Femur (tissue), 1 donor: Measurements from ENCODE around the gene COG2.
"Not testable (repeated sequence)": the region's sequence is repeated elsewhere in the genome, so short reads cannot be mapped to it uniquely, and the experiment has no call there.

ENCODE experiments used
- DNase-seq: peaks from one replicate; pipeline ENCODE4 v3.0.0-alpha.2; 2017

The COG2 gene

DNA sequence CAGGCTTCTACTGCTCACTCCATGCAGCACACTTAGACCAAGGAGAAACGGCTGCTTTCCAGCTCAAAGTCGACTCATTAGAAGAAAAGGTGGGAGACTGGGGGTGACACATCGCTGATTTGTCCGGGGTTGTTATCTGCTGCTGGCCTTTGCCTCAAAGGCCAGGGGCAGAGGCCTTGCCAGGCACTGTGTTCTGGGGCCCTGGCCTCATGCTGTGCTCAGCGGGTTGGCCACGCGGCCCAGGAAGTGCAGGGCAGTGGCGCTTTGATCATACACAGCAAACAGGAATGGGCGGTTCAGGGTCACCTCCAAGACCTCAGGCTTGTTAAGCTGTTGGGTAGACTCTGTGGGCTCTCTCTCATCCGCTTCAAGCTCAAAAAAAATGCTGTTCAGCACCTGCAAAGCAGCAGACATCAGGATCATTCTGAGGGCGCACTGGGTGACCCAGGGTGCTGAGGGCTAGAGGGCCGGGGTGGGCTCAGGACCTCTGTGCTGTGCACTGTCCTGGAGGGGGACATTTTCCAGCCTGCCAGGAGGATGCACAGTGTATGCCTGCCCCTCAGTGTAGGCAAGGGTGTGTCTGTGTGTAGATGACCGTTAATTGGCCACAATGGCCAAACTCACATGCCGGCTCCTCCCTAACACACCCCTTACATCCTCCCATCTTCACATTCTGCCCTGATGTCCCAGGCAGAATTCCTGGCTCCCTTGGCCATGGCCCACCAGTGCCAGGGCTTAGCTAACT is 60.8 kb downstream of the COG2 start:
- DNase-seq, result no peak

DNA sequence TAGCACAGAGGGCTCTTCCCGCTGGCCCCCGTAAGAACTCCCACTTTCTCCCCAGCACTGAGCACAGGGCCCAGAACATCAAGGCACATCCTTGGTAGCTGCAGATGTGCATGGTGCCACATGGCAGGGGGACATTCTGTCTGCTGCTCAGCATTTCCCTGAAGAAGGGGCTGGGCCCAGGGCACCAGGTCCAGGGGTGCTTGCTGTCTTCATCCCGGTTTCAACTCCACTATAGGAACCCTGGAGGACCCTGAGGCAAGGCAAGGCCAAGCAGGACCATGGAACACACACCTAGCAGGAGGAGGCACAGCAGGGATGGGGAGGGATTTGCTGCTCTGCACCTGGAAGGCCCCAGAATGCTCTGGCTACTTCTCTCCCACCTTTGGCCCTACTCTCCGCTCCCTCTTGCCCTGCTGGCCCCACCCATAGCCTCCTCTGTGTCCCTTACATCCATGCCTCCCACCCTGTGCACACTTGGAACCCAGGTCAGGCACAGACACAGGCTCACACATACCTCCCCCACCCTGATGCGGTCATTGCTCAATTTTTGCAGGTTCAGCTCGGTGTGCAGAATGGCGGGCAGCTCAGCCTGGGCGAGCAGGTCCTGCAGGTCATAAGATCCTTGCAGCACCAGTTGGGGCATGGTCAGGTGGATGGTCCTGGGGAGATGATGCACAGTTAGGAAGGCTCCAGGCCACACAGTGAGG is 61.6 kb downstream of the COG2 start:
- no peak for DNase-seq

DNA sequence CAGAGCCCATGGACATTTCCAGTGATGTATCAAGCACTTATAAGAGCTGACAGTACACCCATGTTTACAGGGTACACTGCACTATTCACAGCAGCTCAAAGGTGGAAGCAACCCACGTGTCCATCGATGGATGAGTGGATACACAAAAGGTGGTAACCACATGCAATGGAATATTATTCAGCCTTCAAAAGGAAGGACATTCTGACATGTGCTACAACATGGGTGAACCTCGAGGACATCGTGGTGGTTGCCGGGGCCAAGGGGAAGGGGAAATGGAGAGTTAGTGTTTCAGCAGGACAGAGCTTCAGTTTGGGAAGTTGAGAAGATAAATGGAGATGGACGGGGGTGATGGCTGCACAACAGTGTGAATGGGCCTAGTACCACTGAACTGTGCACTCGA is 62.5 kb downstream of the COG2 start:
- DNase-seq, result no peak

DNA sequence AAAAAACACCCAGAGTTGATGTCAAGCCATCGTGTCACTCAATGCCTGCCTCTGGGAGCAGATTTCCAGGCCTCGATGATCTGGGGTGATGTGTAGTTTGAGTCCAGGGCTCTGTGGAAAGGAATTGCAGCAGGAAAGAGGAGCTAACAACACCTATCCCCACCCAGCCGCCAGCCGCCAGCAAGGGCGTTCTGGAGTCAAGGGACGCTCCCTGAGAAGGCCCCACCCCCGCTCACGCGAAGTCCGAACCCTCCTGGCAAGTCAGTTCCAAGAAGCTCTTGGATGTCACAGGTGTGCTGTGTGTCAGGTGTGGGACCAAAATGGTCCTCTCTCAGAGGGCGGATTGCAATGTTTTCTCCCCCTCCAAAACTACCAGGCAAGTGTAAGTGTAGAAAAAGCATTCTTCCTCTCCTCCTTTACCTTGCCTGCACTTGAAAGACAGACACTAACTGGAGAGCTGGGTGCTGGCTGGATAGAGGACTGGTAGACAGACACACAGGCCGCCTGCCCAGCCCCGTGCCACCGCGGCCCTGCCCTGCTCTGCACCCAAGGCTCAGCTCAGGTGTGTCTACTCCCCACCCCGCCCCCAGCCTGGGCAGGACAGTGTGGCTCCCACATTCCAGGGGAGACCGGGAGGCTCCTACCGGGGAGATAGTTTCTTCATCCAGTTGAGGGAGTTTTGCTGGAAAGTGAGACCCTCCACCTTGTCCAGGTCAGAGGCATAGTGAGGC is 63.2 kb downstream of the COG2 start:
- no peak for DNase-seq

DNA sequence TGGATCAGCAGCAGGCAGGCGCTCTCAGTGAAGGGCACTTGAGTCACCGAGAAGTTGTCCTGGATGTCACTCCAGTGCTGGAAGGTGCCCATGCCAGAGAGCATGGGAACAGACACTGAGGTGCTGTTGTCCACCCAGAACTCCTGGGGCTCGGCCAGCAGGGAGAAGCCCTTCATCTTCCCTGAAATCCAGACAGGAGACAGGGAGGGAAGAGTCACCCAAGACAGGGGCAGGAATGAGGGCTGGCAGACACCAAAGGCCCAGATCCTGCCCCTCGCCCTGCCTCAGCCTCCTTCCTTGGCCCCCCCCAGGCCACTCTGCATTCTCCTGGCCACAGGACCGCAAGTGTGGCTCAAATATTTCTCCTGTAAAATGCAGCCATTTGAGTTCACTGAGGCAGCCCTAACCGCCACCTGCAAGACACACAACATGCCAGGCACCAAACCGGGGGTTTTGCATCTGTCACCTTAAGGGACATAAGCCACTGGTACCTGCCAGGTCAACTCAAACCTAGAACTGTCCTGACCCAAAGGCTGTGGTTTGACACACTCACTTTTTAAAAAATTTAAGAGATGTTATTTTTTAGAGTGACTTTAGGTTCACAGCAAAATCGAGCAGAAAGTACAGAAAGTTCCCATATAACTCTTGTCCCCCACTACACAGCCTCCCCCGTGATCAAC is 63.9 kb downstream of the COG2 start:
- DNase-seq, result no peak

DNA sequence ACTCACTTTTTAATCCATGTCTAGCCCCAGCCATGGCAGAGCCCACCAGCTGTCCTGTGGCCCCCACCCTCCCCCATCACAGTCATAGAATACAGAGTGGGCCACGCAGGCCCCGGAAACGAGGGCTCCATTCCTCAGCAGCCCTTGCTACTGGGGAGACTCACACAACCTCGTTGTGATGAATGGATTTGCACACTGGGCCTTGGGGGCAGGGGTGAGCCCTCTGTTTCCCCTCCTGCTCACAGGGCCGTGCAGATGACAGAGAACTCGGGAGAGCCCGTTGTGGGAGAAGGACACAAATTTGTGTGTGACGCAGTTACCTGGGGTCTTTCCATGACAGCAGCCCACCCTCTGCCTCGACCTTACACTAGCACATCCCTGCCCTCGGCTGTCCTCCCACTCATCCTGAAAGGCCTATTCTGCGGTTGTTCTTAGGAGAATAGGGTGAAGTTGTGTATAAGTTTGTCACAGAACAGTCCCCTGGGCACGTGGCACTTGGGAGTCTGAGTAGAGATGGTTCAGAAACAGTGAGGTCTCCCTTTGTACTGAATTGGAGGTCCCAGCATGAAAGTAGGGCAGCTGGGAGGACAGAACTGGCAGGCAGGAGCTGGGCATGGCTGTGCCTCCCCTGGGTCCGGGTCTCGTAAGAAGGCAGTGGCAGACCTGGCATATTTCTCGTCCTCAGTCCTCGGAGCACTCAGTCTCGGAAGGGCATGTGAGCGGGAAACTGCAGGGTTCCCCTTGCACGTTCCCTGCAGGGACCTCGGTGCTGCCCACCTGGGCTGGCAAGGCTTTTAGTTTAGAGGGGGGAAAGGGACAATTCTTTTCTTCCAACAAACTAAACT is 64.8 kb downstream of the COG2 start:
- no peak for DNase-seq

DNA sequence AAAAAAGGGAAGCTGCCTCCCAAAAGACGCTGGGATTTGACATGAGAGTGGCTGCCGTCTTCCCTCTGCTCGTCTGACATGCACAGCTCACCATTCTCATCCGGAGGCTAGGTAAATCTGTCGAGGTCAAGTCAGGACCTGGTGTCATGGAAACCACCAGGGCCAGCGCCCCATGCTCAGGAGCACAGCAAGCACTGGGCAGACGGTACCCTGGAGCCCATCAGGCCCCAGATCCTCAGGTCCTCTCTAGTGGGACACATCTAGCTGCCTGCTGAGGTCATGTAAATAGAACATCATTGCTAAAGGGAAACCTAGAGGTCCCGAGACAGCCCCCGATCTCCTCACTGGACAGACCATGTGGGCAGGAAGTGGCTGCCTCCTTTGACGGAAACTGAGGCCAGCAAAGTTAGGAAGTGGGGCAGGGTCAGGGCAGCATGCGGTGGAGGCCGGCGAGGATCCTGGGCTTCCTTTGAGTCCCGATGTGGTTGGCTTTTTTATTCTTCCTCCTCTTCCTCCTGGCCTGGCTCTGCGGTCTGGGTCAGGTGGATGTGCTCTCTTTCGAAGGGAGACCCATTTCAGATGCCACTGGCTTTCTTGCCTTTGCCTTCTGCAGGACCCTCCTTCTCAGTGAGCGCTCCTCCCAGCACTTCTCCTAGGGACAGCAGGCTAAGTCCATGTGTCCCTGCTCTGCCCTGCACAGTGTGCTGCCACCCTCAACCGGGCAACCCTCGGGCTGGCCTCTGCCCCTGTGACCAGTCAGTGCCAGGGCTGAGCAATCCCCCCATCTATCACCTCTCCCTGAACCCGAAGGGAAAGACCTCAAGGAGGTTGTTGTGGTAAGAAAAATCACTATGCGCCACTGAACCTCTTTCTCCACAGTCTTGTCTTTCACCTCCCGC is 65.7 kb downstream of the COG2 start:
- DNase-seq, result no peak

DNA sequence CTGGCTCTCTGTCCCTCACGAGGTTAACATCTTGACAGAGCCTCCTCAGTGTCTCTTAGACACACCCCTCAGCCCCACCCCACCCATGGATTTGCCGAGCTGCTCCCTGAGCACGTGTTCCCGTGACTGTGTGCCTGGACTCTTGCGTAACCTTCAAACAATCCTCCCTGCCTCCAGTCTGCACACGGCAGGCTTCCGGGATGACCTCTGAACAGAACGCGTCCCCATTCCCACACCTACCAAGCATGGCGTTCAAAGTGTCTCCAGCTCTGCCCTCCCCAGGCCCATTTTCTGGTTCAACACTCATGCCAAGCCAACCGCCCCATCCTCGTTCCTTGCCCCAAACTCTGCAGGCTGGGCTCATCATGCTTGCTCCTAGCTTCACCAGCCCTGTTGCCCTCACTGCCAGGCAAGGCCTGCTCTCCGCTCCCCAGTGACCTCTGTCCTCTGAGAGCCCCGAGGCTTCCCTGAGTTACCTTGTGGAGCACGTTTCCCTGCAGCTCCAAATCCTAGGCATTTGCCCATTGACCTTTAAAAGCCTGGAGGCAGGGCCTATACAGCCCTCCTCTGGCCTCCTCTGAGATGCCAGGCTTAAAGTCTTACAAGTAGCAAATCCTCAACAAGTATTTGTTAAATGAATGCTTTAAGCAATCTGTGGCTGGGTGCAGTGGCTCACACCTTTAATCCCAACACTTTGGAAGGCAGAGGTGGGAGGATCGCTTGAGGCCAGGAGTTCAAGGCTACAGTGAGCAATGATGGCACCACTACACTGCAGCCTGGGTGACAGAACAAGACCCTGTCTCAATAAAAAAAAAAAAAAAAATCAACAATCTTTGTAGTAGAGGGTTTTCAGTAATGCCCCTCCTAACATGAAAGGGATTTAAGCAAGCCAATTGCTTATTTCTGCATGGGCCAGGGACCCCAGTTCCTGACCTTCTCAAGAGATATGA is 66.6 kb downstream of the COG2 start:
- no peak for DNase-seq

DNA sequence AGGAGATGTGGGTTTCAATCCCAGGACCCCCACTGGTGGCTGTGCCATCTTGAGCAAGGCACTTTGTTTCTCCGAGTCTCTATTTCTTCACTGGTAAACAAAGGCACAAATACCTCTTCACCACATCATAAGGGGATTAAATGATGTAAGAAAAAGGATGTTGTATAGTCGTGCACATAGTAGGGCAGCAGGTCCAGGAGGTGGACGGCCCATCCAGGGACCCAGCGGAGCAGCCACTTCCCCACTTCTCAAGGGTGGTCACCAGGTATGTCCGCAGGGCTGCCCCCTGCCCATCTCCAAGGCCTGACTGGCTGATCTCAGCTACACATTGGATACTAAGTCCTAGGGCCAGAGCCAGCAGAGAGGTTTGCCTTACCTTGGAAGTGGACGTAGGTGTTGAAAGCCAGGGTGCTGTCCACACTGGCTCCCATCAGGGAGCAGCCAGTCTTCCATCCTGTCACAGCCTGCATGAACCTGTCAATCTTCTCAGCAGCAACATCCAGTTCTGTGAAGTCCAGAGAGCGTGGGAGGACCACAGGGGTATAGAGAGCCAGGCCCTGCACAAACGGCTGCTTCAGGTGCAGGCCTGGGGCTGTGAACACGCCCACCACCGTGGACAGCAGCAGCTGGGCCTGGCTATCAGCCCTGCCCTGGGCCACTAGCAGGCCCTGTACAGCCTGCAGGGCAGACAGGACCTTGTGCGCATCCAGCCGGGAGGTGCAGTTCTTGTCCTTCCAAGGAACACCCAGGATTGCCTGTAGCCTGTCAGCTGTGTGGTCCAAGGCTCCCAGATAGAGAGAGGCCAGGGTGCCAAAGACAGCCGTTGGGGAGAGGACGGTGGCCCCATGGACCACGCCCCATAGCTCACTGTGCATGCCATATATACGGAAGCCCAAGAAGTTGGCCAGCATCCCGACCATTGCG is 67.6 kb downstream of the COG2 start:
- DNase-seq, result no peak

DNA sequence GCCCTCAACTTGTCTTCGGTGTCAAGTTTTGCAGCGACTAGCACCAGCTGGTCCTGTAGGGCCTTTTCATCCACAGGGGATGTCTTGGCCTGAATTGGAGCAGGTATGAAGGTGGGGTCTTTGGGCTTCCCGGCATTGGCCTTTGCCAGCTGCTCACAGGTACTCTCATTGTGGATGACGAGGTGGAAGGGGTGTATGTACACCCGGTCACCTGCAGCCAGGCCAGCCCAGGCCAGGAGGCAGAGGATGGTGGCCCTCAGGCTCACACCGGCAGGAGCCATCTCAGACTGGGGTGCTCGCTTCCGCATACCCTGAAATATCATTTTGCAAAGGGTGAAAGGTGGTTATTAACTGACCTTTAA is 68.2 kb downstream of the COG2 start:
- no peak for DNase-seq

DNA sequence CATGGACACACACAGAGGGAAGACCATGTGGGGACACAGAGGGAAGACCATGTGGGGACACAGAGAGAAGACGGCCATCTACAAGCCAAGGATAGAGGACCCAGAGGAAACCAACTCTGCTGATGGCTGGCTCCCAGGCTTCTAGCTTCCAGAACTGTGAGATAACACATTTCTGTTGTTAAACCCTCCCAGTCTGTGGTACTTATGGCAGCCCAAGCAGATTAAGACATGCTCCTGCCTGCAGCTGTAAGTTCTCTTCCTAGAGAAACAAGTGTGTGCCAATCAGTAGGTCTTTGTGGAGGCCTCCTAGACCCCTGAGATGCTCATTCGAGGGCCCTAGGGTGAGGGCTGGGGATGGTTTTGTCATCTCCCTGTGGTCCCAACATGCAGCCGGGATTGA is 69.0 kb downstream of the COG2 start:
- DNase-seq, result no peak

DNA sequence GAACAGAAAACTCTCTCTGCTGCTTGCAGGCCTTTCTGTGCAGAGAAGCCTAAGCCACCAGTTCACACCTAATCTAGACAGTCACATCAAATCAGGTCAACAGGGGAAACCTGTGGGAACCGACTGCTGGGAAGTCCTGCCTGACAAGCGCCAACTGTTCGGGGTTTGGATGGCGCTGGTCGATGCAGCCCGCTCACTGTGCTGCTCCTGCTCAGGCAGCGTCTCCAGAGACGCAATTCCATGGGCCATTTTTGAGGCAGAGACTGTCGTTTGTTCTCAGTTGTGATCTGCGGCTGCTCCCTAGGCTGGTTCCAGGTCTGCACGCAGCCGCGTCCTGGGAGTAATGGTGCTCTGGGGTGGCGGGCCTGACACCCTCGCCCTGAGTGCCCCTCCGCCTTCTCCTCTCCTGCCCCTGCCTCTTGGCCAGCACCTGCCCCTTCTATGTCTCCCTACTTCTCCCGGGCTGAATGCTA is 70.2 kb downstream of the COG2 start:
- DNase-seq, result no peak

DNA sequence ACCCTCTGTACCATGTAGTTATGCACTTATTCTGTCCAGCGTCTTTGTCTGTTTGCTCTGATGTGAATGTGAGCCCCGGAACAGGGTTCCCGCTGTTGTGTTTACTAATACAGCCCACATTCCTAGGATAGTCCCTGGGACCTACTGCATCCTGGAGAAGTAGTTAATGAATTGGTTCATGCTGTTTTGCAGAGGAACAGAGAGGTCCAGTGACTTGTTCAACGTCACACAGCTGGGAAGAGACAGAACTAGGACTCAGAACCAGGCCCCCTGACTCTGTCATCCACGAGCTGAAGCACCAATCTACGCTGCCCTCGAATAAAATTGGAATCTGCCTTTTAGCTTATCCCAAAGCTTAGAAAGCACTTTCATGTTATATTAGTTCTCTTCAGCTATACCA is 70.9 kb downstream of the COG2 start:
- DNase-seq, result no peak

DNA sequence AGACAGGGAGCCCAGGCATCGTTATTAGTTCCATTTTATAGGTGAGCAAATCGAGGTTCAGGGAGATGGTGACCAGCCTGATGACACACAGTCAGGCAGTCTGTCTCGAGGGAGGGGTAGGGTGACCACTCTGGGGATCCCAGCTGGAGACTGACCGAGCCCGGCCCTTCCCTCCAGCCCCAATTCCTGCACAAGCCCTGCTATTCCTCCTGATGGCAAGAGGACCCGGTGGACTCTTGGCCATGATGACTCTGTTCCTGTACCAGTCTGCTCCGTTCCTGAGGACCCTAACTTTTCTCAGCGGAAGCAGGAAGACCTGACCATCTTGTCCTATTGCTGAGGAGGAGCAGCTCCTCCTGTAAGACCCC is 71.2 kb downstream of the COG2 start:
- DNase-seq, result no peak

DNA sequence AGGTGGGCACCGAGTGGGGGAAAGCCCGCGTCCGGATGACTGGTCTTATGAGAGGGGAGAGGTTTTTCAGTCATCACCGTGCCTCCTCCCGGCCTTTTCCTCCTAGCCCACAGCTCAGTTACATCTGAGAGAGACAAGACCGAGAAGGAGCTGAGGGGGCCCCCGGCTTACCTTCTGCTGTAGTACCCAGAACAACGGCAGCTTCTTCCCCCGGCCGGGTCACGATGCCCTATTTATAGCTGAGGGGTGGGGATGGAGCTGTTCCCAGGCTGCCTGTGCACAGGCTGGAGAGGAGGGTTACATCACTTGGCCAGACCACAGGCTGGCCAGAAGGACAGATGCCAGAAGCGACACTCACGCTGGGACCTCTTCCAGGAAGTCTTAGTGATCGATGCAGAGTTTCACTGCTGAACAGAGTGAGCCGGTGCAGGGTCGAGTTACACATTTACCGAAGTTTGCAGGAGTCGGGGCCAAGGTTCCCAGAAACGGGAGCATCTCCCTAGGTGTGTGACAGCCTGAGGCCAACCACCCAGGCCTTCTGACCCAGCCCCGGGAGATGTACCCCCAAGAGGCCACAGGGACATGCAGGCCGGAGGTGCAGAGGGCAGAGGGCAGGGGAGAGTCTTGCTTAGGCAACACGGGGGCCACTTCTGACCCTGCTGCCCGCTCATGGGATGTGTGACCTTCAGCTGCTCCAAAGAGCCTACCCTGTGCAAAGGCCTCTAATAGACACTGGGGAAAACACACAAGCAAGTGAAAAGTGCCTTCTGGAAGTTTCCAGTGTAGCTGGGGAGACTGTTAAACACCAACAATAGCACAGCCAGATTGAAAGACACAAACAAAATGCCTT is 71.9 kb downstream of the COG2 start, which contains the start of gene AGT:
TSS of gene AGT (minus strand) at position 208 of the 850 bp plus-strand sequence. CDS start 3,299 bp downstream, outside the sequence.
- peak; percentile 92 for DNase-seq

DNA sequence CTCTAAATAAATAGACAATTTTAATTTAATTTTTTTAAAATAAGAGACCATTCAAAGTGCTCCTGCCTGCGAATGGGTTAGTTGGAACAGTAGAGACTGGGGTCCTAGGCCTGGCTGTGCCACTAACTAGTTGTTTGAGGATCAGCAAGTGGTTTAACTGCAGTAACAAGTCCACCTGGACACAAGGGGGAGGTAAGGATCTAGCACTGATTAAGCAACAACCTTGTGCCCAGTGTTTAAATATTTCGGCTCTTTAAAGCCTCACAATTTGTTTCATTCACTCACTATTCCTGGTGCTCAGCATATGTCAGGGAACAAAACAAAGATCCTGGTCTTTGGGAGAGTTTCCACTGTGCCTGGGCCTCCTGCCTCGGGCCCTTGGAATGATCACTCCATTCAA is 73.2 kb downstream of the COG2 start:
- DNase-seq, result no peak

DNA sequence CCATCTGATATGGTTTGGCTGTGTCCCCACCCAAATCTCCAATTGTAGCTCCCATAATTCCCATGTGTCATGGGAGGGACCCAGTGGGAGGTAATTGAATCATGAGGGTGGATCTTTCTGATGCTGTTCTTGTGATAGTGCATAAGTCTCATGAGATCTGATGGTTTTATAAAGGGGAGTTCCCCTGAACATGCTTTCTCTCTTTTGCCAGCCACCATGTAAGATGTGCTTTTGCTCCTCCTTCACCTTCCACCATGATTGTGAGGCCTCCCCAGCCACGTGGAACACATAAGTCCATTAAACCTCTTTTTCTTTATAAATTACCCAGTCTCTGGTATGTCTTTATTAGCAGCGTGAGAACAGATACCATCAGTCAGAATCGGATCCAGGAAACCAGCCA is 74.2 kb downstream of the COG2 start:
- not testable (repeated sequence) for DNase-seq

DNA sequence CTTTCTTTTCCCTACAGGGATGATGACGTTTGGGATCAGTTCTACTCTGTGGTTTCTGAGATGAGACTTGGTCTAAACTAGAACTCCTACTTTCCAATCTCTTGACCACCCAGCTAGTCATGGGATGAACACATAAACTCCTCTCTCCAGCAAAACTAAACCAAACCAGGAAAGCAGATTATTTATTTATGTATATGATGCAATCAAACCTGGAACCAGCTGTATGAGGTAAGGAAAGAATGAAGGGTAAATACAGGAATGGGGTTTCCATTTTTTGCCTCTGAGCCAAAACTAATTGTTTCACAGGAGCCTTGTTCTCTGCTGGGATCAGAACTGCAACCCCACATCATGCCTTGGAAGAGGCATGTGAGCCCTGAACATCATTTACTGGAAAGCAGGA is 75.0 kb downstream of the COG2 start:
- DNase-seq, result no peak
